ENCODE results near the gene PNMA8B. TPM values are rescaled to one million over a fixed set of nuclear protein-coding genes. Genes with fewer than 3 reads are reported as not detected.

PNMA8B gene
- total RNA-seq, 4 donors from 2014 or later = 0.13 to 1.1 (median 0.79) TPM

- WGBS, 2 donors = 83 to 95% methylated on average over 4 to 6 of the region's 6 CpGs
- TF ChIP-seq POLR2A (IDR thresholded peaks at IDR 0.05) (no peak), CTCF (IDR thresholded peaks at IDR 0.05) (no peak)
These were observed 21.8 kb upstream of the PNMA8B start for GRCh38 chr19:46517471-46517870.

GRCh38 chr19:46515879-46516350 lies 20.2 kb upstream of the PNMA8B start:
- H3K4me3 ChIP-seq = no peak overlapping the region
- intact Hi-C loops (cut with DNase I) = no loop called here
- no peaks in the 10 kb centered on the region for H3K9me3 ChIP-seq
- 17 to 18% methylated on average over 6 of the region's 6 CpGs for WGBS, 2 donors
- TF ChIP-seq POLR2A (IDR thresholded peaks at IDR 0.05) = no peak
- peak in 5 of 6 experiments; percentile 43 to 60 (median 51) for TF ChIP-seq CTCF (IDR thresholded peaks at IDR 0.05)
- peaks cover 0 to 24% (median 2%) of the 10 kb centered on the region in 4 donors for H3K27me3 ChIP-seq
- H3K4me1 ChIP-seq = peaks cover 0 to 12% (median 4%) of the 10 kb centered on the region in 3 donors
- no peak for DNase-seq
- no peaks in the 10 kb centered on the region for H3K36me3 ChIP-seq
- no peak overlapping the region for H3K27ac ChIP-seq

More at GRCh38 chr19:46517471-46517870, 21.8 kb upstream of the PNMA8B start:
- H3K27me3 ChIP-seq = peaks cover 0 to 24% (median 2%) of the 10 kb centered on the region in 4 donors
- DNase-seq = no peak
- H3K27ac ChIP-seq = no peak overlapping the region
- H3K4me1 ChIP-seq = peaks cover 0 to 12% (median 4%) of the 10 kb centered on the region in 3 donors
- no peaks in the 10 kb centered on the region for H3K36me3 ChIP-seq
- no peak overlapping the region for H3K4me3 ChIP-seq
- intact Hi-C loops (cut with DNase I) = no loop called here
- no peaks in the 10 kb centered on the region for H3K9me3 ChIP-seq

GRCh38 chr19:46515290-46515609 lies 19.6 kb upstream of the PNMA8B start:
- no peak overlapping the region for H3K4me3 ChIP-seq
- peaks cover 0 to 24% (median 2%) of the 10 kb centered on the region in 4 donors for H3K27me3 ChIP-seq
- H3K36me3 ChIP-seq = no peaks in the 10 kb centered on the region
- intact Hi-C loops (cut with DNase I) = no loop called here
- TF ChIP-seq CTCF (IDR thresholded peaks at IDR 0.05) = no peak
- WGBS, 2 donors = 100% methylated on average over 1 of the region's 3 CpGs; no CpG with 5 or more reads in 1 of the 2 donors
- no peak for DNase-seq
- no peaks in the 10 kb centered on the region for H3K9me3 ChIP-seq
- peaks cover 0 to 12% (median 4%) of the 10 kb centered on the region in 3 donors for H3K4me1 ChIP-seq
- no peak overlapping the region for H3K27ac ChIP-seq

- TF ChIP-seq POLR2A (IDR thresholded peaks at IDR 0.05) = no peak
- TF ChIP-seq CTCF (IDR thresholded peaks at IDR 0.05) = no peak
- Histone ChIP-seq H3K9me3 (no peaks in the 10 kb centered on the region), H3K36me3 (no peaks in the 10 kb centered on the region), H3K4me3 (no peak overlapping the region), H3K4me1 (peaks cover 0 to 12% (median 4%) of the 10 kb centered on the region in 3 donors), H3K27me3 (peaks cover 0 to 24% (median 2%) of the 10 kb centered on the region in 4 donors), H3K27ac (no peak overlapping the region)
- DNase-seq = no peak
- intact Hi-C loops (cut with DNase I) = no loop called here
- 47 to 54% methylated on average over 9 to 11 of the region's 13 CpGs for WGBS, 2 donors
These were observed 19.1 kb upstream of the PNMA8B start for GRCh38 chr19:46514589-46515289.

GRCh38 chr19:46513461-46514236 lies 18.0 kb upstream of the PNMA8B start:
- peak; percentile 14 for DNase-seq
- Histone ChIP-seq H3K36me3 (no peaks in the 10 kb centered on the region), H3K27me3 (peaks cover 0 to 24% (median 2%) of the 10 kb centered on the region in 4 donors), H3K27ac (no peak overlapping the region), H3K4me3 (no peak overlapping the region), H3K4me1 (peaks cover 0 to 12% (median 4%) of the 10 kb centered on the region in 3 donors), H3K9me3 (no peaks in the 10 kb centered on the region)
- intact Hi-C loops (cut with DNase I) = no loop called here
- 35 to 36% methylated on average over 20 to 21 of the region's 36 CpGs for WGBS, 2 donors
- peak; percentile 77 to 96 (median 95) for TF ChIP-seq CTCF (IDR thresholded peaks at IDR 0.05)
- no peak for TF ChIP-seq POLR2A (IDR thresholded peaks at IDR 0.05)

Data from esophagus squamous epithelium (tissue), 5 donors.